CD4-positive, alpha-beta T cell treated with Interleukin-12 subunit alpha and Interleukin-12 subunit beta, for 1 hour (primary cell): ENCODE data around the gene FKBP2.

Experiments used
- DNase-seq: peaks from one replicate; pipeline ENCODE4 v3.0.0-alpha.2; 2020

The FKBP2 gene

GRCh38 chr11:64286801-64287159 is 45.9 kb downstream of the FKBP2 start:
- no peak for DNase-seq

- no peak for DNase-seq
Observed at GRCh38 chr11:64287676-64288352, 46.9 kb downstream of the FKBP2 start.

GRCh38 chr11:64288353-64288750 is 47.5 kb downstream of the FKBP2 start:
- no peak for DNase-seq

GRCh38 chr11:64289002-64289564 is 48.2 kb downstream of the FKBP2 start:
- DNase-seq, result no peak

GRCh38 chr11:64290352-64291261 is 49.7 kb downstream of the FKBP2 start:
- no peak for DNase-seq

GRCh38 chr11:64291262-64291751 is 50.4 kb downstream of the FKBP2 start, which contains the start of gene KCNK4:
Gene KCNK4, plus strand, starts transcription at chr11:64291302. Its CDS starts 1,717 bp downstream, at chr11:64293019.
- no peak for DNase-seq

- no peak for DNase-seq
Observed at GRCh38 chr11:64291752-64292459, 51.0 kb downstream of the FKBP2 start.

- no peak for DNase-seq
Observed at GRCh38 chr11:64292460-64293254, 51.8 kb downstream of the FKBP2 start.
